ENCODE measurements around the gene PTBP1.

DNA sequence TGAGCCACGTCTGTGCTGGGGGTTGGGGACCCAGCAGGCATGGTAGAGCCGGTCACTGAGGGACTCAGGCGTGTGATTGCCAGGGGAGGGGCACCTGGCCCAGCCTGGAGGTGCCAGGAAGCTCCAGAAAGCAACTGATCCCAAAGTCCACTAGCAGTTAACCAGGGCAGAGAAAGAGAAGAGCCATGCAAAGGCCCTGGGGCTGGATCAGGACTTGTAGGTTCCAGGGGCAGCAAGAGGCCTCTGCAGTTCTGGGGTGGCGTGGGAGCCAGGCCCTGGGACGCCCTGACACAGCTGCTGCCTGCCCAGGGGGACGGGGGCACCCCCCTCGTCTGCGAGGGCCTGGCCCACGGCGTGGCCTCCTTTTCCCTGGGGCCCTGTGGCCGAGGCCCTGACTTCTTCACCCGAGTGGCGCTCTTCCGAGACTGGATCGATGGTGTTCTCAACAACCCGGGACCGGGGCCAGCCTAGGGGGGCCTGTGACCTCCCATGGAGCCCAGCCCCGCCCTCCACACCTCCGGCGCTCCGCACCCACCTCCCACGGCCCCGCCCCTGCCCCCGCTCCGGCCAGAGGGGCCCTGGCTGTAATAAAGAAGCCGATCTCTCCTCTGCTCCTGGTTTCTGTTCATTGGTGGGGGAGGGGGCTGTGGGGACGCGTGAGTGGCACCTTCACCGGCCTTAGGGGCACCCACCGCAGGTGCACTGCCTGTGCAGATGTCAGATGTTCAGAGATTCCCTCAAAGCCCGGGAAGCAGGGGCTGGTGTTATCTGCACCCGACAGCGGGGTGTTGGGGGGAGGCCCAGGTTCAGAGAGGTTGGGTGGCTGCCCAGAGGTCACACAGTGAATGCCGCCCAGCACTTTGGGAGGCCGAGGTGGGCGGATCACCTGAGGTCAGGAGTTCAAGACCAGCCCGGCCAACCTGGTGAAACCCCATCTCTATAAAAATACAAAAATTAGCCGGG lies 34.4 kb downstream of the PTBP1 start:
- no peak for TF ChIP-seq POLR2A (IDR thresholded peaks at IDR 0.05)
- TF ChIP-seq, protein P1, sequence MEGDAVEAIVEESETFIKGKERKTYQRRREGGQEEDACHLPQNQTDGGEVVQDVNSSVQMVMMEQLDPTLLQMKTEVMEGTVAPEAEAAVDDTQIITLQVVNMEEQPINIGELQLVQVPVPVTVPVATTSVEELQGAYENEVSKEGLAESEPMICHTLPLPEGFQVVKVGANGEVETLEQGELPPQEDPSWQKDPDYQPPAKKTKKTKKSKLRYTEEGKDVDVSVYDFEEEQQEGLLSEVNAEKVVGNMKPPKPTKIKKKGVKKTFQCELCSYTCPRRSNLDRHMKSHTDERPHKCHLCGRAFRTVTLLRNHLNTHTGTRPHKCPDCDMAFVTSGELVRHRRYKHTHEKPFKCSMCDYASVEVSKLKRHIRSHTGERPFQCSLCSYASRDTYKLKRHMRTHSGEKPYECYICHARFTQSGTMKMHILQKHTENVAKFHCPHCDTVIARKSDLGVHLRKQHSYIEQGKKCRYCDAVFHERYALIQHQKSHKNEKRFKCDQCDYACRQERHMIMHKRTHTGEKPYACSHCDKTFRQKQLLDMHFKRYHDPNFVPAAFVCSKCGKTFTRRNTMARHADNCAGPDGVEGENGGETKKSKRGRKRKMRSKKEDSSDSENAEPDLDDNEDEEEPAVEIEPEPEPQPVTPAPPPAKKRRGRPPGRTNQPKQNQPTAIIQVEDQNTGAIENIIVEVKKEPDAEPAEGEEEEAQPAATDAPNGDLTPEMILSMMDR (IDR thresholded peaks at IDR 0.05) = no peak

All from esophagus squamous epithelium (tissue), 4 donors.